DND-41 (cell line): Measurements from ENCODE around the gene ZNF106.

Experiments
- ATAC-seq: fragments of 200-7000 bp; cut with Tn5 transposase; 3 replicates; pipeline ENCODE4 v1.9.1; 2021; ENCODE audit warnings: low read depth; ENCODE audit not compliant: insufficient read depth
- DNase-seq: peaks from one replicate; pipeline ENCODE4 v3.0.0-alpha.2; 2020
- H2AFZ ChIP-seq: 2 replicates; pipeline ENCODE4 v1.6.0; 2012; ENCODE audit warnings: low read depth, low read length
- H3K27ac ChIP-seq: 2 replicates; pipeline ENCODE4 v1.5.1; 2012; ENCODE audit warnings: low read length, inconsistent platforms
- H3K27me3 ChIP-seq: fragments of 200-600 bp; sonication (generic); 2 replicates; pipeline ENCODE4 v1.6.0; 2012; ENCODE audit warnings: low read length, mild to moderate bottlenecking, inconsistent platforms; ENCODE audit not compliant: insufficient read depth, poor library complexity
- H3K36me3 ChIP-seq: 2 replicates; pipeline ENCODE4 v1.5.1; 2012; ENCODE audit warnings: low read length, inconsistent platforms; ENCODE audit not compliant: insufficient read depth
- H3K4me1 ChIP-seq: 2 replicates; pipeline ENCODE4 v1.5.1; 2012; ENCODE audit warnings: mild to moderate bottlenecking, low read length; ENCODE audit not compliant: insufficient read depth
- H3K4me2 ChIP-seq: 2 replicates; pipeline ENCODE4 v1.6.0; 2012; ENCODE audit warnings: mild to moderate bottlenecking, moderate library complexity, low read length, inconsistent platforms; ENCODE audit not compliant: insufficient read depth
- H3K4me3 ChIP-seq, 2 experiments: fragments of 200-600 bp in 1 of 2; shearing (Covaris generic) in 1 of 2; 2 replicates each; pipeline ENCODE4 v1.5.1; 2012 to 2016; ENCODE audit warnings: inconsistent platforms in 2 of 2, low read length in 2 of 2, mild to moderate bottlenecking in 2 of 2, low read depth in 1 of 2, moderate library complexity in 1 of 2
- H3K79me2 ChIP-seq: 2 replicates; pipeline ENCODE4 v1.6.0; 2012; ENCODE audit warnings: low read length, inconsistent platforms; ENCODE audit not compliant: insufficient read depth
- H3K9ac ChIP-seq: 2 replicates; pipeline ENCODE4 v1.6.0; 2012; ENCODE audit warnings: low read depth, mild to moderate bottlenecking, inconsistent platforms, low read length, moderate library complexity
- H3K9me3 ChIP-seq: 2 replicates; pipeline ENCODE4 v1.5.1; 2012; ENCODE audit warnings: low read length, moderate library complexity, mild to moderate bottlenecking, inconsistent platforms; ENCODE audit not compliant: insufficient read depth, severe bottlenecking
- H4K20me1 ChIP-seq: 2 replicates; pipeline ENCODE4 v1.6.0; 2012; ENCODE audit warnings: low read length; ENCODE audit not compliant: insufficient read depth
- EZH2 ChIP-seq: IDR thresholded peaks from 3 replicates; pipeline ENCODE4 v1.6.1; 2012; ENCODE audit warnings: borderline replicate concordance, low read depth, mild to moderate bottlenecking, moderate library complexity, low read length, inconsistent platforms; ENCODE audit not compliant: severe bottlenecking
- TF ChIP-seq, protein P1 (sequence below): IDR thresholded peaks from 2 replicates; pipeline ENCODE4 v1.5.1; 2012; ENCODE audit warnings: borderline replicate concordance, low read length, moderate library complexity, mild to moderate bottlenecking; ENCODE audit not compliant: poor library complexity, severe bottlenecking; ENCODE audit errors: extremely low read depth

ZNF106 gene

DNA sequence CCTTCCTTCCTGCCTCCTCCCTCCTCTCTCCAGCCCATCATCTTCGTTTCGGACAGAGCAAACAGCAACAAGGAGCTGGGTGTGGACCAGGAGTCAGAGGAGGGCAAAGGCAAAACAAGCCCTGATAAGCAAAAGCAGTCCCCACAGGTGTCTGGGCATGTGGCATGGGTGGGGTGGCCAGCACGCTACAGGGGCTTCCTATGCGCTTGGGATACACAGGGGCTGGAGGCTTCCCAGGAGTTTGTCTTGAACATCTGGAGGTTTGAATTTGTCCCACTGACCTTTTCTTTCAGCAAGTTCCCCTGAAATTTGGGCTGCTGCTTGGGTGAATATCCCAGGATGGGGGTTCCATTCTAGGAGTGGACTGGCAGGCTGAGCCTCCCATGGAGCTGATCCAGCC is 82.8 kb downstream of the ZNF106 start:
- Histone ChIP-seq H3K27me3 (no peaks in the 10 kb centered on the region), H3K4me2 (no peak overlapping the region), H4K20me1 (no peaks in the 10 kb centered on the region), H3K9ac (no peak overlapping the region), H3K79me2 (no peaks in the 10 kb centered on the region), H3K9me3 (no peaks in the 10 kb centered on the region), H3K36me3 (peaks cover 4% of the 10 kb centered on the region; the same call in 1 of the 2 replicates), H3K27ac (no peak overlapping the region), H2AFZ (no peak overlapping the region), H3K4me3 (no peak overlapping the region), H3K4me1 (no peaks in the 10 kb centered on the region)
- DNase-seq = no peak
- ATAC-seq = no peak
- TF ChIP-seq, protein P1, sequence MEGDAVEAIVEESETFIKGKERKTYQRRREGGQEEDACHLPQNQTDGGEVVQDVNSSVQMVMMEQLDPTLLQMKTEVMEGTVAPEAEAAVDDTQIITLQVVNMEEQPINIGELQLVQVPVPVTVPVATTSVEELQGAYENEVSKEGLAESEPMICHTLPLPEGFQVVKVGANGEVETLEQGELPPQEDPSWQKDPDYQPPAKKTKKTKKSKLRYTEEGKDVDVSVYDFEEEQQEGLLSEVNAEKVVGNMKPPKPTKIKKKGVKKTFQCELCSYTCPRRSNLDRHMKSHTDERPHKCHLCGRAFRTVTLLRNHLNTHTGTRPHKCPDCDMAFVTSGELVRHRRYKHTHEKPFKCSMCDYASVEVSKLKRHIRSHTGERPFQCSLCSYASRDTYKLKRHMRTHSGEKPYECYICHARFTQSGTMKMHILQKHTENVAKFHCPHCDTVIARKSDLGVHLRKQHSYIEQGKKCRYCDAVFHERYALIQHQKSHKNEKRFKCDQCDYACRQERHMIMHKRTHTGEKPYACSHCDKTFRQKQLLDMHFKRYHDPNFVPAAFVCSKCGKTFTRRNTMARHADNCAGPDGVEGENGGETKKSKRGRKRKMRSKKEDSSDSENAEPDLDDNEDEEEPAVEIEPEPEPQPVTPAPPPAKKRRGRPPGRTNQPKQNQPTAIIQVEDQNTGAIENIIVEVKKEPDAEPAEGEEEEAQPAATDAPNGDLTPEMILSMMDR = no peak
- no peak for TF ChIP-seq EZH2

DNA sequence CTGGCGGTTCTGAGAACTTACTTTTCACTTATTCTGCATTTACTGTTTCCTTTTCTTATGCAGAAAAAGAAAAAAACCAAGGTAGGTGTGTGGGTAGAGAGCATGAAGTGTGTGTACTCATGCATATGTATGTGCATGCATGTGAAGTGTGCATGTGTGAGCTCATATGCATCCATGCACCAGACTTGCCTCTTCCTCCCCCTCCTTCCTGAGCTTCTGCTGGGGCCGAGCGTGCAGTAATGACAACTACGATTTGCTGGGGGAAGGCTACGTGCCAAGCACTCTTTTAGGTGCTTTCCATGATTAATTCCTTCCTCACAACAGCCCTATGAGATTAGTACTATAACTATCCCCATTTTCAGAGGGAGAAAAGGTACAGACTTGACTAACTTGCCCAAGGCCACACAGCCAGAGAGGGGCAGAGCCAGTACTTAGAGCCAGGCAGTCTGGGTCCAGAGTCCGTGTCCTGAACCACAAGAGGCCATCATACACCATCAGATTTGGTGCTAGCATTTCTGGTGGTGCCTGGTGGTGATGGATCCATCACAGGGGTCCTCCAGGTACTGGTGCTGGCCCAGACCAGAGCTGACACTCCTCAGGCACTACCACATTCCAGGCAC is 85.0 kb downstream of the ZNF106 start:
- H3K27me3 ChIP-seq = no peaks in the 10 kb centered on the region
- no peak overlapping the region for H3K9ac ChIP-seq
- H3K4me1 ChIP-seq = no peaks in the 10 kb centered on the region
- H2AFZ ChIP-seq = no peak overlapping the region
- H3K9me3 ChIP-seq = no peaks in the 10 kb centered on the region
- H3K36me3 ChIP-seq = no peaks in the 10 kb centered on the region
- no peak overlapping the region for H3K4me2 ChIP-seq
- H3K79me2 ChIP-seq = no peaks in the 10 kb centered on the region
- TF ChIP-seq, protein P1 = no peak
- no peak for TF ChIP-seq EZH2
- H3K4me3 ChIP-seq = no peak overlapping the region
- no peaks in the 10 kb centered on the region for H4K20me1 ChIP-seq
- no peak for DNase-seq
- no peak overlapping the region for H3K27ac ChIP-seq
- no peak for ATAC-seq

DNA sequence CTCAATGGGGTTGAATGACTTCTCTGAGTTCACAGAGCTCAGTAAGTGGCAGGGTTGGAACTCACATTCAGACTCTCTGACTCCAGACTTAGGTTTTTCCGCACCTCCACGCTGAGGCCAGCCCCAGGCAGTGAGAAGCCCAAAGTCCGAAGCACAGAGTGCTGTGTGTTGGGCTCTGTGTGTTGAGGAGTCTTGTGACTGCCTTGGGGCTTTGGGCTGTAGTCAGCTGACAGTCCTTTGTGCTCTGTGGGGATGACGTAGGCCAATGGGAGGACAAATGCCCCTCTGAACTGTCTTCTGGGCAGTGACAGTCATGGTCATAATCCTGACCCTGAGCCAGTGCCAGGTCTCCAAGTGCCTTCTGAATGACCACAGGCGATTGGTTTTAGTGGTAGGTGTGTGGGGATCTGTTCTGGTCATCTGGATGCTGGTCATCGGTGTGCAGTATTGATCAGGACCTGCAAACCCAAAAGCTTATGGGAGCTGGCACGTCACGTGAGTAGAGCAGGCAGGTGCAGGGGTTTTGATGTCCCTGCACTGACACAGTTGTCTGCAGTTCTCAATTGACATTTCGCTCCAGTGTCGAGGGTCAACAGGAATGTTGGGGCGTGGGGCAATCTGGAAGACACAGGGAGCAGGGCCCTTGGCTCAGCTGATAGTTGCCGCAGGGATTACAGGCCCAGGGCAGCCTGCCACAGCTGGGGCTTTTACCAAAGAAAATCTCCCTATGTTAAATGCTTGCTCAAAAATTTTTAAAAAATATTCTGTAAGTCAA is 86.3 kb downstream of the ZNF106 start:
- no peak overlapping the region for H3K4me2 ChIP-seq
- H3K79me2 ChIP-seq = no peaks in the 10 kb centered on the region
- ATAC-seq (no peak), DNase-seq (no peak)
- no peak overlapping the region for H3K9ac ChIP-seq
- no peaks in the 10 kb centered on the region for H4K20me1 ChIP-seq
- H3K27ac ChIP-seq = no peak overlapping the region
- TF ChIP-seq EZH2 = no peak
- TF ChIP-seq, protein P1 = no peak
- H3K9me3 ChIP-seq = no peaks in the 10 kb centered on the region
- H3K27me3 ChIP-seq = no peaks in the 10 kb centered on the region
- H3K4me1 ChIP-seq = no peaks in the 10 kb centered on the region
- no peaks in the 10 kb centered on the region for H3K36me3 ChIP-seq
- no peak overlapping the region for H2AFZ ChIP-seq
- no peak overlapping the region for H3K4me3 ChIP-seq
